ENCODE measurements around the gene PRDM2. TPM values are rescaled to one million over a fixed set of nuclear protein-coding genes. Genes with fewer than 3 reads are reported as not detected.

PRDM2 gene
- total and polyA plus RNA-seq, 2 of the 13 experiments (the other 11 are each of a cell fraction or from before 2014, with no cell fraction given), result 4.0 to 6.5 TPM

GRCh38 chr1:13749543-13750341 is 49.8 kb downstream of the PRDM2 start (continued):
- TF ChIP-seq SP2 (CRISPR knock-in tag; IDR thresholded peaks at IDR 0.05) (no peak), ZBTB43 (CRISPR knock-in tag; conservative IDR thresholded peaks at IDR 0.05) (no peak), ATF3 (CRISPR knock-in tag; IDR thresholded peaks at IDR 0.05) (no peak), ZNF142 (CRISPR knock-in tag; IDR thresholded peaks at IDR 0.05) (no peak; the same call in none of the 2 replicates), KDM1A (CRISPR knock-in tag; IDR thresholded peaks at IDR 0.05) (no peak), ZBTB7A (CRISPR knock-in tag; IDR thresholded peaks at IDR 0.05) (no peak), ZBTB46 (CRISPR knock-in tag; IDR thresholded peaks at IDR 0.05; ENCODE audit: borderline replicate concordance) (no peak), HDAC1 (CRISPR knock-in tag; IDR thresholded peaks at IDR 0.05) (no peak), ZNF598 (CRISPR knock-in tag; IDR thresholded peaks at IDR 0.05; ENCODE audit: borderline replicate concordance) (no peak), ZNF274 (CRISPR knock-in tag; IDR thresholded peaks at IDR 0.05) (no peak), ZNF660 (CRISPR knock-in tag; IDR thresholded peaks at IDR 0.05; ENCODE audit: borderline replicate concordance, low read depth) (no peak), ARID5B (CRISPR knock-in tag; IDR thresholded peaks at IDR 0.05) (no peak), ZFX (CRISPR knock-in tag; IDR thresholded peaks at IDR 0.05; ENCODE audit: low read depth) (peak; percentile 72), FIP1L1 (IDR thresholded peaks at IDR 0.05; ENCODE audit: borderline replicate concordance, insufficient read depth, low read depth, low read length) (no peak)

Measured in HepG2 (cell line).